ENCODE measurements around the gene BRD4. TPM values are rescaled to one million over a fixed set of nuclear protein-coding genes. Genes with fewer than 3 reads are reported as not detected.

The BRD4 gene
- total RNA-seq, 1 donor from 2014 or later = 42.4 TPM

GRCh38 chr19:15260939-15261338 lies 71.4 kb downstream of the BRD4 start:
- TF ChIP-seq CTCF (IDR thresholded peaks at IDR 0.05; ENCODE audit: insufficient read depth, low read length, poor library complexity, severe bottlenecking) = peak; percentile 41
- H3K36me3 ChIP-seq (ENCODE audit: control insufficient read depth, insufficient read depth, low read length) = peaks cover 16% of the 10 kb centered on the region

GRCh38 chr19:15259907-15260306 lies 72.4 kb downstream of the BRD4 start:
- DNase-seq (ENCODE audit: low read depth) = no peak
- H3K36me3 ChIP-seq (ENCODE audit: control insufficient read depth, insufficient read depth, low read length) = peaks cover 14% of the 10 kb centered on the region
- no peaks in the 10 kb centered on the region for H3K27me3 ChIP-seq (ENCODE audit: control insufficient read depth, insufficient read depth, low read length)
- no peak for TF ChIP-seq CTCF (IDR thresholded peaks at IDR 0.05; ENCODE audit: insufficient read depth, low read length, poor library complexity, severe bottlenecking)
- H3K4me3 ChIP-seq (ENCODE audit: low read depth, low read length) = no peak overlapping the region

More at GRCh38 chr19:15260939-15261338, 71.4 kb downstream of the BRD4 start:
- no peak for DNase-seq (ENCODE audit: low read depth)
- Histone ChIP-seq H3K4me3 (ENCODE audit: low read depth, low read length) (no peak overlapping the region), H3K27me3 (ENCODE audit: control insufficient read depth, insufficient read depth, low read length) (no peaks in the 10 kb centered on the region)

- Histone ChIP-seq H3K4me3 (ENCODE audit: low read depth, low read length) (no peak overlapping the region), H3K27me3 (ENCODE audit: control insufficient read depth, insufficient read depth, low read length) (no peaks in the 10 kb centered on the region), H3K36me3 (ENCODE audit: control insufficient read depth, insufficient read depth, low read length) (peaks cover 10% of the 10 kb centered on the region)
- DNase-seq (ENCODE audit: low read depth) = no peak
- TF ChIP-seq CTCF (IDR thresholded peaks at IDR 0.05; ENCODE audit: insufficient read depth, low read length, poor library complexity, severe bottlenecking) = no peak
Measured at GRCh38 chr19:15257782-15258181, 74.6 kb downstream of the BRD4 start.

- Histone ChIP-seq H3K4me3 (ENCODE audit: low read depth, low read length) (no peak overlapping the region), H3K27me3 (ENCODE audit: control insufficient read depth, insufficient read depth, low read length) (no peaks in the 10 kb centered on the region), H3K36me3 (ENCODE audit: control insufficient read depth, insufficient read depth, low read length) (peaks cover 9% of the 10 kb centered on the region)
- DNase-seq (ENCODE audit: low read depth) = no peak
- no peak for TF ChIP-seq CTCF (IDR thresholded peaks at IDR 0.05; ENCODE audit: insufficient read depth, low read length, poor library complexity, severe bottlenecking)
Measured at GRCh38 chr19:15256708-15257331, 75.5 kb downstream of the BRD4 start.

- no peak for DNase-seq (ENCODE audit: low read depth)
- Histone ChIP-seq H3K4me3 (ENCODE audit: low read depth, low read length) (no peak overlapping the region), H3K27me3 (ENCODE audit: control insufficient read depth, insufficient read depth, low read length) (no peaks in the 10 kb centered on the region), H3K36me3 (ENCODE audit: control insufficient read depth, insufficient read depth, low read length) (peaks cover 9% of the 10 kb centered on the region)
- no peak for TF ChIP-seq CTCF (IDR thresholded peaks at IDR 0.05; ENCODE audit: insufficient read depth, low read length, poor library complexity, severe bottlenecking)
Measured at GRCh38 chr19:15255359-15255990, 76.9 kb downstream of the BRD4 start.

- no peak for DNase-seq (ENCODE audit: low read depth)
- peaks cover 8% of the 10 kb centered on the region for H3K36me3 ChIP-seq (ENCODE audit: control insufficient read depth, insufficient read depth, low read length)
- no peak for TF ChIP-seq CTCF (IDR thresholded peaks at IDR 0.05; ENCODE audit: insufficient read depth, low read length, poor library complexity, severe bottlenecking)
- no peak overlapping the region for H3K4me3 ChIP-seq (ENCODE audit: low read depth, low read length)
- H3K27me3 ChIP-seq (ENCODE audit: control insufficient read depth, insufficient read depth, low read length) = no peaks in the 10 kb centered on the region
Measured at GRCh38 chr19:15254547-15254946, 77.8 kb downstream of the BRD4 start.
